ENCODE data around the gene ATP1A3. TPM values are rescaled to one million over a fixed set of nuclear protein-coding genes. Genes with fewer than 3 reads are reported as not detected.

ATP1A3 gene
- total RNA-seq, 1 experiment from 2014 or later, result 4.0 TPM

- CTCF ChIA-PET, result no interaction called here
- POLR2A ChIA-PET (ENCODE audit: unreplicated experiment), result no interaction called here
- H3F3A ChIP-seq (ENCODE audit: low read length, unreplicated experiment), result no peaks in the 10 kb centered on the region
- ATAC-seq (no peak), DNase-seq (no peak)
- BruUV-seq (replicated peaks), result no TSS peak
- TF ChIP-seq EZH2 (IDR thresholded peaks at IDR 0.05; ENCODE audit: low read length, unreplicated experiment) (no peak), CTCF (conservative IDR thresholded peaks at IDR 0.05; ENCODE audit: low read depth, low read length) (no peak), EZH2phosphoT487 (IDR thresholded peaks at IDR 0.05; ENCODE audit: borderline replicate concordance, low read length) (no peak)
- no peaks in the 10 kb centered on the region for H4K20me1 ChIP-seq (ENCODE audit: low read length)
- intact Hi-C loops (cut with micrococcal nuclease), result no loop called here
- H3K36me3 ChIP-seq (ENCODE audit: low read depth, low read length), result no peaks in the 10 kb centered on the region
- H3K9me3 ChIP-seq (ENCODE audit: low read length), result no peaks in the 10 kb centered on the region
- H3K9ac ChIP-seq (ENCODE audit: low read length), result no peak overlapping the region
- H3K27me3 ChIP-seq (ENCODE audit: low read length), result no peaks in the 10 kb centered on the region
- no peak overlapping the region for H3K27ac ChIP-seq (ENCODE audit: low read length)
- H3K4me3 ChIP-seq (ENCODE audit: low read length), result no peak overlapping the region
- no peaks in the 10 kb centered on the region for H3K79me2 ChIP-seq (ENCODE audit: low read length)
- H2AFZ ChIP-seq (ENCODE audit: low read length), result no peak overlapping the region
- no peak overlapping the region for H3K4me2 ChIP-seq (ENCODE audit: low read length)
- no peaks in the 10 kb centered on the region for H3K9me2 ChIP-seq (replicated peaks; ENCODE audit: low read length)
- H3K4me1 ChIP-seq (ENCODE audit: insufficient read depth, low read length), result no peaks in the 10 kb centered on the region
These were observed 5.1 kb downstream of the ATP1A3 start for GRCh38 chr19:41988947-41989346.

DNA sequence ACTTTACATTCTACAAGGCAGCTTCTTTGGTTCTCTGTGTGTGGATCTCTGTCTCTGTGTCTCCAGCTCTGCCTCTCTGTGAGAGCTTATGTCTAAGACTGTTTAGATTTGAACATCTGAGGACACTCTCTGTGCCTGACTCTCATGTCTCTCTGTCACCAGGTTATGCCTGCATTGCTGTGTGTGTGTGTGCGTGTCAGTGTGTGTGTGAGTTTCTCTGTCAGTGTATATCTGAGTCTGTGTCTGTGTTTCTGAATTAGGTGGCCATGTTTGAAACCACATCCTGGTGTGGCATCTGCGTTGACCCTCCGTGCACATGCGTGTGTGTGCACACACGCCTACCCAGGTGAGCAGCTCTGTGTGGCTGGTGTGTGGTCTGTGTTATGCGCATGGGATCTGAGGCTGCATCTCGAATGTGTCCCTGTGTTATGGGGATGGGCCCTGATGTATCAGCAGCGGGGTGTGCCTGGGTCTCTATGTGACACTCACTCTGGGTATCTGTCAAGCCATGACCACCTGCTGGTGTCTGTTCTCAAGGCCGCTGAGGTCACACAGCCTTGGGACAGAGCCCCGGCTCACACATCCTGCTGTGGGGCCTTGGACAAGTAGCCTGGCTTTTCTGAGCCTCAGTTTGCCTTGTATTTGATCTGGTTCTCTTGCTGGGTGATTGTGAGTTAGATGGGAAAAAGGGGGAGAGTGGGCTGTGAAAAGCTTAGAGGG is 6.7 kb downstream of the ATP1A3 start:
- POLR2A ChIA-PET (ENCODE audit: unreplicated experiment), result no interaction called here
- BruUV-seq (replicated peaks), result no TSS peak
- TF ChIP-seq CTCF (conservative IDR thresholded peaks at IDR 0.05; ENCODE audit: low read depth, low read length) (no peak), EZH2 (IDR thresholded peaks at IDR 0.05; ENCODE audit: low read length, unreplicated experiment) (no peak), EZH2phosphoT487 (IDR thresholded peaks at IDR 0.05; ENCODE audit: borderline replicate concordance, low read length) (no peak)
- Histone ChIP-seq H3K27me3 (ENCODE audit: low read length) (no peaks in the 10 kb centered on the region), H3F3A (ENCODE audit: low read length, unreplicated experiment) (no peaks in the 10 kb centered on the region), H2AFZ (ENCODE audit: low read length) (no peak overlapping the region), H3K4me3 (ENCODE audit: low read length) (no peak overlapping the region), H3K4me1 (ENCODE audit: insufficient read depth, low read length) (no peaks in the 10 kb centered on the region), H3K9ac (ENCODE audit: low read length) (no peak overlapping the region), H3K4me2 (ENCODE audit: low read length) (no peak overlapping the region), H3K36me3 (ENCODE audit: low read depth, low read length) (no peaks in the 10 kb centered on the region), H3K27ac (ENCODE audit: low read length) (no peak overlapping the region), H3K9me2 (replicated peaks; ENCODE audit: low read length) (no peaks in the 10 kb centered on the region), H3K9me3 (ENCODE audit: low read length) (no peaks in the 10 kb centered on the region), H3K79me2 (ENCODE audit: low read length) (no peaks in the 10 kb centered on the region), H4K20me1 (ENCODE audit: low read length) (no peaks in the 10 kb centered on the region)
- CTCF ChIA-PET, result interaction anchor here (0.7 kb wide), 1 partner anchor 1171 kb away, joined by 3 read pairs; no protein-coding TSS in a partner anchor
- DNase-seq, result no peak
- intact Hi-C loops (cut with micrococcal nuclease), result no loop called here
- ATAC-seq, result no peak

GRCh38 chr19:41984961-41985360 is 9.1 kb downstream of the ATP1A3 start:
- Histone ChIP-seq H3K4me2 (ENCODE audit: low read length) (no peak overlapping the region), H4K20me1 (ENCODE audit: low read length) (no peaks in the 10 kb centered on the region), H3K9ac (ENCODE audit: low read length) (no peak overlapping the region), H3K9me3 (ENCODE audit: low read length) (no peaks in the 10 kb centered on the region), H3K9me2 (replicated peaks; ENCODE audit: low read length) (no peaks in the 10 kb centered on the region), H3K4me3 (ENCODE audit: low read length) (no peak overlapping the region), H2AFZ (ENCODE audit: low read length) (no peak overlapping the region), H3K27me3 (ENCODE audit: low read length) (no peaks in the 10 kb centered on the region), H3K27ac (ENCODE audit: low read length) (no peak overlapping the region), H3F3A (ENCODE audit: low read length, unreplicated experiment) (no peaks in the 10 kb centered on the region), H3K36me3 (ENCODE audit: low read depth, low read length) (no peaks in the 10 kb centered on the region), H3K4me1 (ENCODE audit: insufficient read depth, low read length) (no peaks in the 10 kb centered on the region), H3K79me2 (ENCODE audit: low read length) (no peaks in the 10 kb centered on the region)
- DNase-seq, result no peak
- intact Hi-C loops (cut with micrococcal nuclease), result no loop called here
- TF ChIP-seq EZH2phosphoT487 (IDR thresholded peaks at IDR 0.05; ENCODE audit: borderline replicate concordance, low read length), result no peak
- no peak for TF ChIP-seq CTCF (conservative IDR thresholded peaks at IDR 0.05; ENCODE audit: low read depth, low read length)
- TF ChIP-seq EZH2 (IDR thresholded peaks at IDR 0.05; ENCODE audit: low read length, unreplicated experiment), result no peak
- ChIA-PET POLR2A (ENCODE audit: unreplicated experiment) (no interaction called here), CTCF (no interaction called here)
- BruUV-seq (replicated peaks), result no TSS peak
- ATAC-seq, result no peak

All from PC-3 (cell line).